ENCODE data around the gene SNAPC5. TPM values are rescaled to one million over a fixed set of nuclear protein-coding genes. Genes with fewer than 3 reads are reported as not detected.
A peak's percentile ranks its signal among the peaks of the same experiment; 100 is the strongest.

The SNAPC5 gene
- total RNA-seq, 1 experiment from 2014 or later, result 28.3 TPM

DNA sequence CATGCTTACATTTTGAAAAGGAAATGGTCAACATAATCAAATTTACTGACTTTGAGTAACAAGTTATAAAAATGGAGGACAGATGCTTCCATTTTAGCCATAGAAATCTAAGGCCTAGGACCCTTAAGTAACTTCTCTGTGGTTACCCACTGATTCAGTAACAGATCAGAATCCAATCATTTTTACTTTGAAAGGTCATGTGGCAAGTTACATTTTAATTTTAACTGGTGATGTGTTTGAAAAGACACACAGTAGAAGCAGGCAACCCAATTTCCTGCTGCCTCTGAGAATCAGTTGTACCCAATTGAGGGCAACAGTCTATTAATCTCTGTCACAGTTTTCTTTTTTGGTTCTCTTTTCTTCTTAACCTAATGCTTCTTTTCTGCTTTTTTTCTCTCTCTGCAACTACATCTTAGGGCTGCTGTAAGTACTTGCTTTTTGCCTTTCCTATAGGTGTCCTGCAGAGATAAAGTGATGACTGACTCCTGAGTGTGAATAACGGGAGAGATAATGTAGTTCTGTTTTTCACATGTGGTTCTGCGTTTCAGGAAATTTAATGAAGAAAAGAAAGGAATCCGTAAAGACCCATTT, 10.8 kb upstream of the SNAPC5 start (continued):
- TF ChIP-seq, protein P1, sequence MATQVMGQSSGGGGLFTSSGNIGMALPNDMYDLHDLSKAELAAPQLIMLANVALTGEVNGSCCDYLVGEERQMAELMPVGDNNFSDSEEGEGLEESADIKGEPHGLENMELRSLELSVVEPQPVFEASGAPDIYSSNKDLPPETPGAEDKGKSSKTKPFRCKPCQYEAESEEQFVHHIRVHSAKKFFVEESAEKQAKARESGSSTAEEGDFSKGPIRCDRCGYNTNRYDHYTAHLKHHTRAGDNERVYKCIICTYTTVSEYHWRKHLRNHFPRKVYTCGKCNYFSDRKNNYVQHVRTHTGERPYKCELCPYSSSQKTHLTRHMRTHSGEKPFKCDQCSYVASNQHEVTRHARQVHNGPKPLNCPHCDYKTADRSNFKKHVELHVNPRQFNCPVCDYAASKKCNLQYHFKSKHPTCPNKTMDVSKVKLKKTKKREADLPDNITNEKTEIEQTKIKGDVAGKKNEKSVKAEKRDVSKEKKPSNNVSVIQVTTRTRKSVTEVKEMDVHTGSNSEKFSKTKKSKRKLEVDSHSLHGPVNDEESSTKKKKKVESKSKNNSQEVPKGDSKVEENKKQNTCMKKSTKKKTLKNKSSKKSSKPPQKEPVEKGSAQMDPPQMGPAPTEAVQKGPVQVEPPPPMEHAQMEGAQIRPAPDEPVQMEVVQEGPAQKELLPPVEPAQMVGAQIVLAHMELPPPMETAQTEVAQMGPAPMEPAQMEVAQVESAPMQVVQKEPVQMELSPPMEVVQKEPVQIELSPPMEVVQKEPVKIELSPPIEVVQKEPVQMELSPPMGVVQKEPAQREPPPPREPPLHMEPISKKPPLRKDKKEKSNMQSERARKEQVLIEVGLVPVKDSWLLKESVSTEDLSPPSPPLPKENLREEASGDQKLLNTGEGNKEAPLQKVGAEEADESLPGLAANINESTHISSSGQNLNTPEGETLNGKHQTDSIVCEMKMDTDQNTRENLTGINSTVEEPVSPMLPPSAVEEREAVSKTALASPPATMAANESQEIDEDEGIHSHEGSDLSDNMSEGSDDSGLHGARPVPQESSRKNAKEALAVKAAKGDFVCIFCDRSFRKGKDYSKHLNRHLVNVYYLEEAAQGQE (IDR thresholded peaks at IDR 0.05; ENCODE audit: low read depth), result no peak
- TF ChIP-seq CBX3 (IDR thresholded peaks at IDR 0.05; ENCODE audit: low read depth), result no peak

- Histone ChIP-seq H3K4me3 (replicated peaks in 1 of 2; ENCODE audit: low read depth in 1 of 2, low read length in 2 of 2) (peak overlapping the region; percentile 90 to 98), H4K20me1 (ENCODE audit: insufficient read depth) (peaks cover 23% of the 10 kb centered on the region; the same call in 1 of the 2 replicates), H3K79me2 (ENCODE audit: insufficient read depth, low read length) (peaks cover 78% of the 10 kb centered on the region), H3K27me3 (ENCODE audit: insufficient read depth, low read length) (no peaks in the 10 kb centered on the region), H3K9me2 (ENCODE audit: insufficient read depth) (no peaks in the 10 kb centered on the region), H3K4me2 (ENCODE audit: low read length) (peak overlapping the region; percentile 86), H3K4me1 (ENCODE audit: control insufficient read depth in 1 of 2, insufficient read depth in 2 of 2, low read length in 2 of 2) (peaks cover 4 to 27% of the 10 kb centered on the region in 2 experiments; a peak in 3 of 4 replicates), H3K27ac (ENCODE audit: low read depth, low read length) (peak overlapping the region; percentile 86), H2AFZ (ENCODE audit: low read depth, low read length, poor library complexity, severe bottlenecking) (peak overlapping the region; percentile 93), H3K9me3 (ENCODE audit: control insufficient read depth in 1 of 2, insufficient read depth in 1 of 2, low read depth in 1 of 2, low read length in 2 of 2) (no peaks in the 10 kb centered on the region), H3K36me3 (ENCODE audit: control insufficient read depth in 1 of 2, insufficient read depth in 2 of 2, low read length in 2 of 2) (peaks cover 35 to 37% of the 10 kb centered on the region in 2 experiments), H3K9ac (ENCODE audit: low read length) (peak overlapping the region; percentile 99)
- ATAC-seq (no peak), DNase-seq (ENCODE audit: low read depth, low spot score) (no peak)
- CTCF ChIA-PET, result no interaction called here
- no TSS peak for BruUV-seq (replicated peaks)
- RAD21 ChIA-PET (ENCODE audit: low non-redundant PET in 1 of 2, low total read pairs in 2 of 2, uncharacterized antibody in 2 of 2, unreplicated experiment in 2 of 2), result no interaction called here
- intact Hi-C loops (cut with micrococcal nuclease), result no loop called here
- TF ChIP-seq SP1 (IDR thresholded peaks at IDR 0.05; ENCODE audit: low read depth) (no peak), EZH2 (IDR thresholded peaks at IDR 0.05) (no peak), FOSL1 (IDR thresholded peaks at IDR 0.05; ENCODE audit: low read depth) (no peak), ZFX (IDR thresholded peaks at IDR 0.05) (no peak), ZBTB33 (IDR thresholded peaks at IDR 0.05; ENCODE audit: extremely low read depth, insufficient replicate concordance, low read length) (no peak), SIN3A (IDR thresholded peaks at IDR 0.05; ENCODE audit: low read depth) (no peak)
- TF ChIP-seq, protein P2, sequence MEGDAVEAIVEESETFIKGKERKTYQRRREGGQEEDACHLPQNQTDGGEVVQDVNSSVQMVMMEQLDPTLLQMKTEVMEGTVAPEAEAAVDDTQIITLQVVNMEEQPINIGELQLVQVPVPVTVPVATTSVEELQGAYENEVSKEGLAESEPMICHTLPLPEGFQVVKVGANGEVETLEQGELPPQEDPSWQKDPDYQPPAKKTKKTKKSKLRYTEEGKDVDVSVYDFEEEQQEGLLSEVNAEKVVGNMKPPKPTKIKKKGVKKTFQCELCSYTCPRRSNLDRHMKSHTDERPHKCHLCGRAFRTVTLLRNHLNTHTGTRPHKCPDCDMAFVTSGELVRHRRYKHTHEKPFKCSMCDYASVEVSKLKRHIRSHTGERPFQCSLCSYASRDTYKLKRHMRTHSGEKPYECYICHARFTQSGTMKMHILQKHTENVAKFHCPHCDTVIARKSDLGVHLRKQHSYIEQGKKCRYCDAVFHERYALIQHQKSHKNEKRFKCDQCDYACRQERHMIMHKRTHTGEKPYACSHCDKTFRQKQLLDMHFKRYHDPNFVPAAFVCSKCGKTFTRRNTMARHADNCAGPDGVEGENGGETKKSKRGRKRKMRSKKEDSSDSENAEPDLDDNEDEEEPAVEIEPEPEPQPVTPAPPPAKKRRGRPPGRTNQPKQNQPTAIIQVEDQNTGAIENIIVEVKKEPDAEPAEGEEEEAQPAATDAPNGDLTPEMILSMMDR (IDR thresholded peaks at IDR 0.05 in 2 of 3, conservative IDR thresholded peaks at IDR 0.05 in 1 of 3; ENCODE audit: borderline replicate concordance in 1 of 3, insufficient read depth in 1 of 3, low read depth in 2 of 3, low read length in 2 of 3), result no peak
- POLR2A ChIA-PET, result interaction anchor here (1.0 kb wide), 1 partner anchor 9 kb away, joined by 3 read pairs; no protein-coding TSS in a partner anchor
These were observed 8.3 kb upstream of the SNAPC5 start for GRCh38 chr15:66505818-66506217.
